Lower leg skin (tissue), 4 donors: ENCODE measurements around the gene RTKN2. TPM values are rescaled to one million over a fixed set of nuclear protein-coding genes. Genes with fewer than 3 reads are reported as not detected.

Source experiments
- DNase-seq, 2 donors: peaks; one replicate each; pipeline ENCODE4 v3.0.0-alpha.2; 2019; ENCODE audit warnings: low spot score in 2 of 2
- H3K4me3 ChIP-seq: fragments of 200-600 bp; sonication (generic); 2 replicates; pipeline ENCODE4 v1.5.1; 2017; ENCODE audit warnings: mild to moderate bottlenecking, low read depth; ENCODE audit not compliant: poor library complexity, severe bottlenecking
- CTCF ChIP-seq, 3 donors: fragments of 450-650 bp; IDR thresholded peaks; one replicate each; pipeline ENCODE4 v1.5.1; 2016; ENCODE audit warnings: antibody characterized with exemption in 3 of 3, mild to moderate bottlenecking in 3 of 3, moderate library complexity in 2 of 3
- POLR2A ChIP-seq, 2 donors: fragments of 450-650 bp; IDR thresholded peaks; one replicate each; pipeline ENCODE4 v1.6.1; 2016 to 2017; ENCODE audit warnings: antibody characterized with exemption in 2 of 2, mild to moderate bottlenecking in 1 of 2, moderate library complexity in 1 of 2
- WGBS, 2 donors: methylation state at CpG; one replicate each; pipeline ENCODE4 v1.1.5; 2018; 5-methylcytosine and 5-hydroxymethylcytosine counted together
- intact Hi-C: fragments of 100-400 bp; cut with DNase I; formaldehyde crosslinking; loops from one replicate; pipeline ENCODE4 v1.15.0; 2023; ENCODE audit warnings: low total_unique reads
- total RNA-seq, 4 donors: library from RNA; depleted of rRNA; stranded (reverse); fragments of >200 nt; gene quantifications; one replicate each; pipeline ENCODE4 v1.1.0, GENCODE V29; 2016

The RTKN2 gene
- total RNA-seq, 4 donors from 2014 or later = 0.61 to 0.97 (median 0.78) TPM

GRCh38 chr10:62180677-62181076, 88.0 kb downstream of the RTKN2 start:
- intact Hi-C loops = no loop called here
- WGBS, 2 donors = 96 to 97% methylated on average over 4 of the region's 4 CpGs
- no peak overlapping the region for H3K4me3 ChIP-seq
- no peak for DNase-seq
- no peak for TF ChIP-seq CTCF (IDR thresholded peaks at IDR 0.05)
- TF ChIP-seq POLR2A (IDR thresholded peaks at IDR 0.05) = no peak

DNA sequence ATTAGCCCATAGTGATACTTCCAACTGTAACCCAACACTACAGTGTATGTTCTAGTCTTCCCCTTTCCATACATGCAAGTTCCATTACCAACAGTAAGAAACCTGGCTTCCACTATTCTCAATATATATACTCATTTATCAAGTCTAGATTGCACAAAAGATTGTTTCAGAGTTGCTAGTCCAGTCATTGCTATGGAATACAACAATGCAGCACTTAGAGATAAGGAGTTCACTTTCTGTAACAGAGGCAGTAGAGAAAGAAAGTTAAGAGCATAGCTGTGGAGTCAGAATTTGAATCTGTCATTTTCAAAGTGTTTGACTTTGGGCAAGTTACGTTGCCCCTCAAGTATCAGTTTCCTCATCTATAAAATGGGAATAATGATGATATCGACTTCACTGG, 90.1 kb downstream of the RTKN2 start:
- H3K4me3 ChIP-seq = no peak overlapping the region
- intact Hi-C loops = no loop called here
- TF ChIP-seq POLR2A (IDR thresholded peaks at IDR 0.05) (no peak), CTCF (IDR thresholded peaks at IDR 0.05) (no peak)
- WGBS, 2 donors = 94 to 100% methylated on average over 2 of the region's 2 CpGs
- no peak for DNase-seq

DNA sequence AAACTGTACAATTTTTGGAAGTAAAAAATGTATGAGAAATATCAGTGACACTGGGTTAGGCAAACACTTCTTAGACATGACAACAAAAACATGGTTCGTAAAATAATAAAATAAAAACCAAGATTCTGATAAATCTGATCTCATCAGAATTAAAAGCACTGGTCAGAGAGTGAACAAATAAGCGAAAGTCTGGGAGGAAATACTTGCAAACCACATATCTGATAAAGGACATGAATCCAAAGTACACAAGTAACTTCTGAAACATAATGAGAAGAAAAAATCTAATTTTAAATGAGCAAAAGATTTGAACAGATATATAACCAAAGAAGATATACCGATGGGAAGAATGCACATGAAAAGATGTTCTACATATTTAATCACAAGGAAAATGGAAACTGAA, 91.5 kb downstream of the RTKN2 start:
- WGBS, 2 donors = 84 to 95% methylated on average over 3 of the region's 3 CpGs
- TF ChIP-seq CTCF (IDR thresholded peaks at IDR 0.05) (no peak), POLR2A (IDR thresholded peaks at IDR 0.05) (no peak)
- no peak for DNase-seq
- intact Hi-C loops = no loop called here
- H3K4me3 ChIP-seq = no peak overlapping the region

DNA sequence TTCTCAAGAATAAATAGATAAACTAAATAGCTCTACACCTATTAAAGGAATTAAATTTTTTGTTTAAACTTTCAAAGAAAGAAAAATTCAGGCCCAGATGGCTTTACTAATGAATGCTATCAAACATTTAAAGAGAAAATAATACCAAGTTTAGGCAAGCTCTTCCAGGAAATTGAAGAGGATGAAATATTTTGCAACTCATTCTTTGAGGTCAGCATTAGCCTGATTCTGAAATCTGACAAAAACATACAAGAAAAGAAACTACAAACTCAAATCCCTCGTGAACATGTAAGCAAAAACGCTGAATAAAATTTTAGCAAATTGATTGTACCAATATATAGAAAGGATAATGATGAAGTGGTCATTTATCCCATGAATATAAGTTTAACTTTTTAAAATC, 93.4 kb downstream of the RTKN2 start:
- intact Hi-C loops = no loop called here
- no peak for DNase-seq
- TF ChIP-seq CTCF (IDR thresholded peaks at IDR 0.05) = no peak
- no peak for TF ChIP-seq POLR2A (IDR thresholded peaks at IDR 0.05)
- 82 to 86% methylated on average over 2 of the region's 2 CpGs for WGBS, 2 donors
- H3K4me3 ChIP-seq = no peak overlapping the region

DNA sequence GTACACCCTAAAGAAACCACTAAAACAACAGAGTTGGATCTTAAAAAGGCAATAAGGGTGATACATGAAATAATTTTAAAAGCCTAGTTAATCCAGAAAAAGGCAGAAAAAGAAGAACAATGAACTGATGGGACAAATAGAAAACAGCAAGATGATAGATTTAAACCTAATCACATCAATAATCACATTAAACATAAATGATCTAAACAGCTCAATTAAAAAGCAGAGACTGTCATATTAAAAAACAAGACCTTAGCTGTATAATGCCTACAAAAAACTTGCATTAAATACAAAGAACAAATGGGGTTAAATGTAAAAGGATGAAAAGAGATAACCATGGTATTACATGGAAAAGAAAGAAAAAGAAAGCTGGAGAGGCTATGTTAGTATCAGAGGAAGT, 96.2 kb downstream of the RTKN2 start:
- intact Hi-C loops = no loop called here
- DNase-seq = no peak
- TF ChIP-seq POLR2A (IDR thresholded peaks at IDR 0.05) (no peak), CTCF (IDR thresholded peaks at IDR 0.05) (no peak)
- H3K4me3 ChIP-seq = no peak overlapping the region

- no peak overlapping the region for H3K4me3 ChIP-seq
- 58 to 67% methylated on average over 2 of the region's 2 CpGs for WGBS, 2 donors
- no peak for DNase-seq
- intact Hi-C loops = no loop called here
- no peak for TF ChIP-seq CTCF (IDR thresholded peaks at IDR 0.05)
- no peak for TF ChIP-seq POLR2A (IDR thresholded peaks at IDR 0.05)
These were observed 96.9 kb downstream of the RTKN2 start for GRCh38 chr10:62171791-62172190.
